Breast epithelium (tissue), 3 donors: Measurements from ENCODE around the gene CYP4F11.
"Not testable (repeated sequence)": the region's sequence is repeated elsewhere in the genome, so short reads cannot be mapped to it uniquely, and the experiment has no call there.

ENCODE experiments used
- POLR2AphosphoS5 ChIP-seq, 3 donors: sonication (generic); formaldehyde crosslinking; IDR thresholded peaks; one replicate each; pipeline ENCODE4 v1.6.1; 2017; ENCODE audit warnings: antibody characterized with exemption in 3 of 3
- TF ChIP-seq, protein P1 (sequence below), 3 donors: fragments of 450-650 bp; IDR thresholded peaks; one replicate each; pipeline ENCODE4 v1.5.1; 2016 to 2017; ENCODE audit warnings: antibody characterized with exemption in 3 of 3, mild to moderate bottlenecking in 3 of 3, moderate library complexity in 3 of 3

DNA sequence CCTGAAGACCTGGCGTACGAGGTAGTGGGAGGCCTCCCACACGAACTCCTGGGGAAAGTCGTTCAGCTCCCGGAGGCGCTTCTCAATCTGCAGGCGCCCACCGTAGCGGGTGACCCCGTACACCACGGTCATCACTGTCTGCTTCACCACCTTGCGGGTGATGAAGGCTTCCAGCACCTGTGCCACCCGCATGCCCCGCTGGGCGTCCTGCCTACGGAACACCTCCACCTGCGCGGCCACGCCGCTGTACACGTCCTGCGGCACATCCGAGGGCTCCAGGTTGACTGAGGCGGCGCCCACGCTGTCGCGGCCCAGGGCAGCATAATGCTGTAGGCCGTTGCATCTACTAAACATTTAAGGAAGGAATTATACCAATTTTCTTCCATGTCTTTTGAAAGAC, 31.4 kb downstream of the CYP4F11 start:
- TF ChIP-seq, protein P1, sequence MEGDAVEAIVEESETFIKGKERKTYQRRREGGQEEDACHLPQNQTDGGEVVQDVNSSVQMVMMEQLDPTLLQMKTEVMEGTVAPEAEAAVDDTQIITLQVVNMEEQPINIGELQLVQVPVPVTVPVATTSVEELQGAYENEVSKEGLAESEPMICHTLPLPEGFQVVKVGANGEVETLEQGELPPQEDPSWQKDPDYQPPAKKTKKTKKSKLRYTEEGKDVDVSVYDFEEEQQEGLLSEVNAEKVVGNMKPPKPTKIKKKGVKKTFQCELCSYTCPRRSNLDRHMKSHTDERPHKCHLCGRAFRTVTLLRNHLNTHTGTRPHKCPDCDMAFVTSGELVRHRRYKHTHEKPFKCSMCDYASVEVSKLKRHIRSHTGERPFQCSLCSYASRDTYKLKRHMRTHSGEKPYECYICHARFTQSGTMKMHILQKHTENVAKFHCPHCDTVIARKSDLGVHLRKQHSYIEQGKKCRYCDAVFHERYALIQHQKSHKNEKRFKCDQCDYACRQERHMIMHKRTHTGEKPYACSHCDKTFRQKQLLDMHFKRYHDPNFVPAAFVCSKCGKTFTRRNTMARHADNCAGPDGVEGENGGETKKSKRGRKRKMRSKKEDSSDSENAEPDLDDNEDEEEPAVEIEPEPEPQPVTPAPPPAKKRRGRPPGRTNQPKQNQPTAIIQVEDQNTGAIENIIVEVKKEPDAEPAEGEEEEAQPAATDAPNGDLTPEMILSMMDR (IDR thresholded peaks at IDR 0.05), result not testable (repeated sequence)
- TF ChIP-seq POLR2AphosphoS5 (IDR thresholded peaks at IDR 0.05), result not testable (repeated sequence)
